ENCODE data around the gene RASSF10. TPM values are rescaled to one million over a fixed set of nuclear protein-coding genes. Genes with fewer than 3 reads are reported as not detected.

RASSF10 gene
- total RNA-seq, 1 experiment from 2014 or later, result not detected

GRCh38 chr11:13011466-13012055, 2.4 kb downstream of the RASSF10 start:
- POLR2A ChIA-PET (ENCODE audit: unreplicated experiment), result no interaction called here
- Histone ChIP-seq H3F3A (ENCODE audit: low read length, unreplicated experiment) (no peaks in the 10 kb centered on the region), H3K79me2 (ENCODE audit: low read length) (no peaks in the 10 kb centered on the region), H3K9me3 (ENCODE audit: low read length) (no peaks in the 10 kb centered on the region), H3K9me2 (replicated peaks; ENCODE audit: low read length) (no peaks in the 10 kb centered on the region), H3K4me2 (ENCODE audit: low read length) (no peak overlapping the region), H2AFZ (ENCODE audit: low read length) (no peak overlapping the region), H3K27me3 (ENCODE audit: low read length) (no peaks in the 10 kb centered on the region), H3K4me3 (ENCODE audit: low read length) (no peak overlapping the region), H3K9ac (ENCODE audit: low read length) (no peak overlapping the region), H4K20me1 (ENCODE audit: low read length) (no peaks in the 10 kb centered on the region), H3K36me3 (ENCODE audit: low read depth, low read length) (no peaks in the 10 kb centered on the region), H3K4me1 (ENCODE audit: insufficient read depth, low read length) (peaks cover 6% of the 10 kb centered on the region), H3K27ac (ENCODE audit: low read length) (no peak overlapping the region)
- no TSS peak for BruUV-seq (replicated peaks)
- no peak for TF ChIP-seq EZH2phosphoT487 (IDR thresholded peaks at IDR 0.05; ENCODE audit: borderline replicate concordance, low read length)
- no peak for TF ChIP-seq CTCF (conservative IDR thresholded peaks at IDR 0.05; ENCODE audit: low read depth, low read length)
- TF ChIP-seq EZH2 (IDR thresholded peaks at IDR 0.05; ENCODE audit: low read length, unreplicated experiment), result no peak
- no peak for DNase-seq
- intact Hi-C loops (cut with micrococcal nuclease), result no loop called here
- CTCF ChIA-PET, result no interaction called here
- no peak for ATAC-seq

GRCh38 chr11:13012056-13012661, 3.0 kb downstream of the RASSF10 start:
- peaks cover 6% of the 10 kb centered on the region for H3K4me1 ChIP-seq (ENCODE audit: insufficient read depth, low read length)
- ATAC-seq, result no peak
- no peak overlapping the region for H2AFZ ChIP-seq (ENCODE audit: low read length)
- no peaks in the 10 kb centered on the region for H3K9me3 ChIP-seq (ENCODE audit: low read length)
- ChIA-PET CTCF (no interaction called here), POLR2A (ENCODE audit: unreplicated experiment) (no interaction called here)
- BruUV-seq (replicated peaks), result no TSS peak
- intact Hi-C loops (cut with micrococcal nuclease), result no loop called here
- H3K9ac ChIP-seq (ENCODE audit: low read length), result no peak overlapping the region
- no peak overlapping the region for H3K4me3 ChIP-seq (ENCODE audit: low read length)
- no peaks in the 10 kb centered on the region for H3K36me3 ChIP-seq (ENCODE audit: low read depth, low read length)
- H3K4me2 ChIP-seq (ENCODE audit: low read length), result no peak overlapping the region
- no peaks in the 10 kb centered on the region for H4K20me1 ChIP-seq (ENCODE audit: low read length)
- H3K9me2 ChIP-seq (replicated peaks; ENCODE audit: low read length), result no peaks in the 10 kb centered on the region
- no peaks in the 10 kb centered on the region for H3K79me2 ChIP-seq (ENCODE audit: low read length)
- H3K27me3 ChIP-seq (ENCODE audit: low read length), result no peaks in the 10 kb centered on the region
- no peak overlapping the region for H3K27ac ChIP-seq (ENCODE audit: low read length)
- TF ChIP-seq EZH2phosphoT487 (IDR thresholded peaks at IDR 0.05; ENCODE audit: borderline replicate concordance, low read length) (no peak), CTCF (conservative IDR thresholded peaks at IDR 0.05; ENCODE audit: low read depth, low read length) (no peak), EZH2 (IDR thresholded peaks at IDR 0.05; ENCODE audit: low read length, unreplicated experiment) (no peak)
- DNase-seq, result no peak
- H3F3A ChIP-seq (ENCODE audit: low read length, unreplicated experiment), result no peaks in the 10 kb centered on the region

- H3K4me2 ChIP-seq (ENCODE audit: low read length), result no peak overlapping the region
- ATAC-seq (no peak), DNase-seq (no peak)
- CTCF ChIA-PET, result no interaction called here
- peaks cover under 1% of the 10 kb centered on the region; the same call in 1 of the 2 replicates for H3K4me1 ChIP-seq (ENCODE audit: insufficient read depth, low read length)
- H3K27me3 ChIP-seq (ENCODE audit: low read length), result no peaks in the 10 kb centered on the region
- no peaks in the 10 kb centered on the region for H3K9me3 ChIP-seq (ENCODE audit: low read length)
- H2AFZ ChIP-seq (ENCODE audit: low read length), result no peak overlapping the region
- H3K36me3 ChIP-seq (ENCODE audit: low read depth, low read length), result no peaks in the 10 kb centered on the region
- no TSS peak for BruUV-seq (replicated peaks)
- intact Hi-C loops (cut with micrococcal nuclease), result no loop called here
- no peak overlapping the region for H3K27ac ChIP-seq (ENCODE audit: low read length)
- no peaks in the 10 kb centered on the region for H4K20me1 ChIP-seq (ENCODE audit: low read length)
- H3K4me3 ChIP-seq (ENCODE audit: low read length), result no peak overlapping the region
- POLR2A ChIA-PET (ENCODE audit: unreplicated experiment), result no interaction called here
- no peaks in the 10 kb centered on the region for H3K9me2 ChIP-seq (replicated peaks; ENCODE audit: low read length)
- H3K9ac ChIP-seq (ENCODE audit: low read length), result no peak overlapping the region
- no peaks in the 10 kb centered on the region for H3K79me2 ChIP-seq (ENCODE audit: low read length)
- no peaks in the 10 kb centered on the region for H3F3A ChIP-seq (ENCODE audit: low read length, unreplicated experiment)
- TF ChIP-seq EZH2 (IDR thresholded peaks at IDR 0.05; ENCODE audit: low read length, unreplicated experiment) (no peak), CTCF (conservative IDR thresholded peaks at IDR 0.05; ENCODE audit: low read depth, low read length) (no peak), EZH2phosphoT487 (IDR thresholded peaks at IDR 0.05; ENCODE audit: borderline replicate concordance, low read length) (no peak)
Measured at GRCh38 chr11:13013054-13013488, 4.0 kb downstream of the RASSF10 start.

Data from PC-3 (cell line).